ENCODE results near the gene MRPL36. TPM values are rescaled to one million over a fixed set of nuclear protein-coding genes. Genes with fewer than 3 reads are reported as not detected.
A peak's percentile ranks its signal among the peaks of the same experiment; 100 is the strongest.

The MRPL36 gene
- total RNA-seq, 6 donors from 2014 or later: 10.5 to 30.4 (median 21.5) TPM

DNA sequence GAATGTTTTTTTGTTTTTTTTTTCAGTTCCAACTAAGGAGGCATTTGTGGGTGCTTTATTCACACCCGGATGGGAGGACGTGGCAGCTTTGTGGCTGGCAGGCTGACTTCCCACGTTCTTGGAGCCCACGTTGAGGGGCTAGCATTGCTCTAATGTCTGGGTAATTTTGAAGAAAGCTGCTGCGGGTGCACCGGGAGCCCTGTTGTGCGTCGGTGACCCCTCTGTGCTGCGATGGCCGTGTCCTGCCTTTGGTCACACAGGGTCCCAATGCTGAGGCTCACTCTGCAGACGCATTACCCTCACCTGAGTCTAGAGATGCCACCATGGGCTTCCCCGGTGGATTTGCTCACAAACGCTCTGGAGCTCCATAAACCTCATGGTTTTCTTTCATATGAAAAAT lies 35.8 kb upstream of the MRPL36 start:
- ATAC-seq (ENCODE audit: low FRiP score in 2 of 2): no peak
- peak in 1 of 2 donors; percentile 16 for DNase-seq
- Histone ChIP-seq H3K4me1 (no peaks in the 10 kb centered on the region), H3K4me3 (no peak overlapping the region), H3K9me3 (no peaks in the 10 kb centered on the region), H3K36me3 (no peaks in the 10 kb centered on the region), H3K27me3 (no peaks in the 10 kb centered on the region), H3K27ac (no peak overlapping the region)
- 74 to 81% methylated on average over 10 to 13 of the region's 13 CpGs for WGBS, 2 donors
- TF ChIP-seq POLR2AphosphoS5 (IDR thresholded peaks at IDR 0.05): no peak

DNA sequence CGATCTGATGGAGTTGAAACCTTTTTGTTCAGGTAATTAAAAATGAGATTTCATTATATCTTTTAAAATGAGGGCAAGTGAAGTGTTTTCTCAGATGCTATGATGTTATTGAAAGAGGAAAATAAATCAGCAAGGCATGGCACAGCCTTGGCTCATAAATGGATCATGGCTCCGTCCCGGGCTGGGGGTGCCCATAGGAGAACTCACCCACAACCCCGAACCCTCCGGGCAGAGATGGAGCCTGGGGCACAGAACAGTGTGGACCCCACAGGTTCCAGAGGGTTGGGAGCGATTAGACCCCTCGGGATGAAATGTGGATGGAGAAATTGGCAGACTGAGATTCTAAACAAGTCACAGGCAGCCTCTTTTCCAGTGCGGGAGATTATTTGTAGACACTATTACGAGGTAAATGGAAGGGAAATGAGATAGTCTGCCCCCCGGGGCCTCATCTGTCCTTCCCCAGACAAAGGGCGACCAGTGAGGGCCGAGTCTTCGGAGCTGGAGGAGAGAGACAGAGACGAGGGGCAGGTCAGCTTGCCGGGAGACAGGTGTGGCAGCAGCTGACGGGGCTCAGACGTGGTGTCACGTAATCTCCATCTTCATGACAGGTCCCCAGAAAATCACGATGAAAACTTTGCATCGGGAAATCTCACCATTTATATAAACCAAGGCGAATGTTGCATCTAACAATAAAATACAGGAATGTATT lies 35.2 kb upstream of the MRPL36 start:
- Histone ChIP-seq H3K9me3 (no peaks in the 10 kb centered on the region), H3K4me1 (no peaks in the 10 kb centered on the region), H3K36me3 (no peaks in the 10 kb centered on the region), H3K4me3 (no peak overlapping the region), H3K27me3 (no peaks in the 10 kb centered on the region), H3K27ac (no peak overlapping the region)
- TF ChIP-seq, protein P1, sequence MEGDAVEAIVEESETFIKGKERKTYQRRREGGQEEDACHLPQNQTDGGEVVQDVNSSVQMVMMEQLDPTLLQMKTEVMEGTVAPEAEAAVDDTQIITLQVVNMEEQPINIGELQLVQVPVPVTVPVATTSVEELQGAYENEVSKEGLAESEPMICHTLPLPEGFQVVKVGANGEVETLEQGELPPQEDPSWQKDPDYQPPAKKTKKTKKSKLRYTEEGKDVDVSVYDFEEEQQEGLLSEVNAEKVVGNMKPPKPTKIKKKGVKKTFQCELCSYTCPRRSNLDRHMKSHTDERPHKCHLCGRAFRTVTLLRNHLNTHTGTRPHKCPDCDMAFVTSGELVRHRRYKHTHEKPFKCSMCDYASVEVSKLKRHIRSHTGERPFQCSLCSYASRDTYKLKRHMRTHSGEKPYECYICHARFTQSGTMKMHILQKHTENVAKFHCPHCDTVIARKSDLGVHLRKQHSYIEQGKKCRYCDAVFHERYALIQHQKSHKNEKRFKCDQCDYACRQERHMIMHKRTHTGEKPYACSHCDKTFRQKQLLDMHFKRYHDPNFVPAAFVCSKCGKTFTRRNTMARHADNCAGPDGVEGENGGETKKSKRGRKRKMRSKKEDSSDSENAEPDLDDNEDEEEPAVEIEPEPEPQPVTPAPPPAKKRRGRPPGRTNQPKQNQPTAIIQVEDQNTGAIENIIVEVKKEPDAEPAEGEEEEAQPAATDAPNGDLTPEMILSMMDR (IDR thresholded peaks at IDR 0.05): no peak
- TF ChIP-seq POLR2A (IDR thresholded peaks at IDR 0.05): no peak
- TF ChIP-seq POLR2AphosphoS5 (IDR thresholded peaks at IDR 0.05): no peak
- no peak for TF ChIP-seq EP300 (IDR thresholded peaks at IDR 0.05)
- whole genome bisulfite sequencing, 2 donors: 54 to 55% methylated on average over 21 of the region's 21 CpGs
- ATAC-seq (ENCODE audit: low FRiP score in 2 of 2) (no peak), DNase-seq (no peak)

- no peaks in the 10 kb centered on the region for H3K27me3 ChIP-seq
- no peaks in the 10 kb centered on the region for H3K36me3 ChIP-seq
- WGBS, 2 donors: 74 to 76% methylated on average over 17 to 22 of the region's 22 CpGs
- no peak overlapping the region for H3K4me3 ChIP-seq
- peak in 1 of 2 donors; percentile 66 for DNase-seq
- TF ChIP-seq, protein P1 (IDR thresholded peaks at IDR 0.05): no peak
- TF ChIP-seq POLR2AphosphoS5 (IDR thresholded peaks at IDR 0.05) (no peak), POLR2A (IDR thresholded peaks at IDR 0.05) (no peak), EP300 (IDR thresholded peaks at IDR 0.05) (no peak)
- no peaks in the 10 kb centered on the region for H3K4me1 ChIP-seq
- no peak for ATAC-seq (ENCODE audit: low FRiP score in 2 of 2)
- no peak overlapping the region for H3K27ac ChIP-seq
- H3K9me3 ChIP-seq: no peaks in the 10 kb centered on the region
Observed at GRCh38 chr5:1834022-1834551, 34.5 kb upstream of the MRPL36 start.

DNA sequence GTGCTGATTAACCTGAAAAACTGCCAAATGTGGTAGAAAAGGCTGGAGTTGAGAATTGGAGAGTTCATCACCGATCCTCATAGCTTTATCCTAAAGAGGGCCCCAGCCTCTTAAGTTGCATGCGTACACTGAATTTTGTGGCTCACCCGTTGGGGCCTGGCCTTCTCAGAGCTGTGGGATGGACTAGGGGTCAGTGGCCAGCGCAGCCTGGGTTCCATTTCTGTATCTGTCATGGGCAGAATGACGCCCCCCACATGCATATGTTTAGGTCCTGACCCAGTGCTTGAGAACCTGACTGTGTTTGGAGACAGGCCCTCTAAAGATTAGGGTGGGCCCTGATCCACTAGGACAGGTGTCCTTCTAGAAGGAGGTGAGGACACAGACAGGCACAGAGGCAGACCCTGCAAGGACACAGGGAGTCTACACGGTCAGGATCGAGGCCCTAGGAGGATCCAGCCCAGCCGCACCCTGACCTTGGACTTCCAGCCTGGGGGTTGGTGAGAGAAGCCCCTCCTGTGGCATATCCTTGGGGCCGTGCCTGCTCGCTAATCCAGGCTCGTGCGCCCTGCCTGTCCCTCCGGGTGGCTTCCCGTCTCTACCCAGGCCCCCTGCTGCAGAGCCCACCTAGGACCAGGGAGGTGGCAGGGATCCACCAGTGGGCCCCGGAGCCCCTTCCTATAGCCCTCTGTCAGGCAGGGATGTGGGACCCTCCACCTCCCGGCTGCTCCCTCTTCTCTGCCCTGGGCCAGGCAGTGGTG lies 33.8 kb upstream of the MRPL36 start:
- Histone ChIP-seq H3K27me3 (no peaks in the 10 kb centered on the region), H3K4me3 (no peak overlapping the region), H3K9me3 (no peaks in the 10 kb centered on the region), H3K36me3 (no peaks in the 10 kb centered on the region), H3K27ac (no peak overlapping the region), H3K4me1 (no peaks in the 10 kb centered on the region)
- 81 to 87% methylated on average over 5 to 16 of the region's 16 CpGs for WGBS, 2 donors
- TF ChIP-seq POLR2A (IDR thresholded peaks at IDR 0.05): no peak
- DNase-seq (no peak), ATAC-seq (ENCODE audit: low FRiP score in 2 of 2) (no peak)

GRCh38 chr5:1832511-1833250 lies 33.0 kb upstream of the MRPL36 start:
- peak in 1 of 2 donors; percentile 46 for DNase-seq
- no peak overlapping the region for H3K27ac ChIP-seq
- H3K4me3 ChIP-seq: no peak overlapping the region
- H3K27me3 ChIP-seq: no peaks in the 10 kb centered on the region
- WGBS, 2 donors: 75 to 84% methylated on average over 15 to 28 of the region's 28 CpGs
- H3K36me3 ChIP-seq: no peaks in the 10 kb centered on the region
- H3K9me3 ChIP-seq: no peaks in the 10 kb centered on the region
- no peaks in the 10 kb centered on the region for H3K4me1 ChIP-seq
- no peak for ATAC-seq (ENCODE audit: low FRiP score in 2 of 2)
- TF ChIP-seq POLR2AphosphoS5 (IDR thresholded peaks at IDR 0.05): no peak
- TF ChIP-seq, protein P1 (IDR thresholded peaks at IDR 0.05): no peak
- TF ChIP-seq EP300 (IDR thresholded peaks at IDR 0.05): no peak
- TF ChIP-seq POLR2A (IDR thresholded peaks at IDR 0.05): no peak
